OCI-LY7 (cell line): ENCODE results near the gene PITPNM1. TPM values are rescaled to one million over a fixed set of nuclear protein-coding genes. Genes with fewer than 3 reads are reported as not detected.
"Not testable (repeated sequence)": the region's sequence is repeated elsewhere in the genome, so short reads cannot be mapped to it uniquely, and the experiment has no call there.

Experiments used
- BruUV-seq: library from RNA; stranded (reverse); fragments of 400-500 nt; replicated peaks from 2 replicates; lab custom pipeline; 2021; lab: Mats Ljungman, UMichigan
- CTCF ChIA-PET: fragments of 300-600 bp; sonication (Branson Sonifier 250); formaldehyde crosslinking; loops from one replicate; lab custom pipeline; 2022; ENCODE audit warnings: antibody characterized with exemption; ENCODE audit not compliant: unreplicated experiment; lab: Charles Lee
- POLR2A ChIA-PET: fragments of 300-600 bp; sonication (Branson Sonifier 250); formaldehyde crosslinking; loops from one replicate; lab custom pipeline; 2022; ENCODE audit warnings: antibody characterized with exemption; lab: Charles Lee
- DNase-seq: peaks from one replicate; pipeline ENCODE4 v3.0.0-alpha.2; 2015; ENCODE audit warnings: low spot score
- H2AFZ ChIP-seq: fragments of 200-600 bp; sonication (generic), shearing (Covaris generic); 2 replicates; pipeline ENCODE4 v1.6.1; 2014; ENCODE audit warnings: mild to moderate bottlenecking, antibody characterized with exemption, low read length, moderate library complexity
- H3K27ac ChIP-seq: fragments of 200-600 bp; sonication (generic); 2 replicates; pipeline ENCODE4 v1.5.1; 2014; ENCODE audit warnings: mixed run types, low read depth, mild to moderate bottlenecking, moderate library complexity, low read length, inconsistent platforms; ENCODE audit not compliant: poor library complexity, severe bottlenecking
- H3K36me3 ChIP-seq: fragments of 200-600 bp; sonication (generic); 2 replicates; pipeline ENCODE4 v1.6.1; 2014; ENCODE audit warnings: mild to moderate bottlenecking, antibody characterized with exemption, low read length, moderate library complexity, mixed read lengths; ENCODE audit not compliant: insufficient read depth
- H3K4me1 ChIP-seq: fragments of 200-600 bp; sonication (generic); 2 replicates; pipeline ENCODE4 v1.5.1; 2014; ENCODE audit warnings: mild to moderate bottlenecking, low read length; ENCODE audit not compliant: insufficient read depth, poor library complexity, severe bottlenecking
- H3K4me2 ChIP-seq: fragments of 200-600 bp; sonication (generic); 2 replicates; pipeline ENCODE4 v1.6.1; 2014; ENCODE audit warnings: mild to moderate bottlenecking, low read length
- H3K4me3 ChIP-seq: fragments of 200-600 bp; sonication (generic); 2 replicates; pipeline ENCODE4 v1.5.1; 2014; ENCODE audit warnings: mild to moderate bottlenecking, low read depth, low read length; ENCODE audit not compliant: poor library complexity, severe bottlenecking
- H3K79me2 ChIP-seq: fragments of 200-600 bp; sonication (generic); 2 replicates; pipeline ENCODE4 v1.6.1; 2016; ENCODE audit warnings: low read depth, mild to moderate bottlenecking, low read length, moderate library complexity, mixed read lengths; ENCODE audit not compliant: insufficient read depth
- H3K9me2 ChIP-seq: fragments of 200-600 bp; sonication (generic); 2 replicates; pipeline ENCODE4 v1.6.1; 2016; ENCODE audit warnings: mild to moderate bottlenecking, low read length, mixed read lengths; ENCODE audit not compliant: insufficient read depth
- H3K9me3 ChIP-seq: fragments of 200-600 bp; sonication (generic); 2 replicates; pipeline ENCODE4 v1.6.1; 2014; ENCODE audit warnings: mild to moderate bottlenecking, mixed run types, low read length, mixed read lengths
- H4K20me1 ChIP-seq: fragments of 200-600 bp; sonication (generic); 2 replicates; pipeline ENCODE4 v1.6.1; 2014; ENCODE audit warnings: mild to moderate bottlenecking, antibody characterized with exemption, low read length, moderate library complexity, mixed read lengths; ENCODE audit not compliant: insufficient read depth
- CTCF ChIP-seq: fragments of 200-600 bp; sonication (generic); conservative IDR thresholded peaks from 2 replicates; pipeline ENCODE4 v1.5.1; 2014; ENCODE audit warnings: mild to moderate bottlenecking, antibody characterized with exemption, low read length, moderate library complexity, mixed read lengths
- intact Hi-C: fragments of 100-400 bp; cut with micrococcal nuclease; formaldehyde crosslinking; loops from one replicate; pipeline ENCODE4 v1.10.0; 2022; ENCODE audit not compliant: unreplicated experiment
- total RNA-seq, 2 experiments: library from RNA; depleted of rRNA in 1 of 2; stranded (reverse); fragments of >200 nt in 1 of 2; shearing (Covaris generic) in 1 of 2; gene quantifications; 2 replicates each; pipeline ENCODE4 v1.2.3, GENCODE V29; 2014 to 2022

The PITPNM1 gene
- total RNA-seq, 2 experiments from 2014 or later: 37.2 to 51.3 TPM

- peaks cover 28% of the 10 kb centered on the region; the same call in 1 of the 2 replicates for H3K79me2 ChIP-seq
- H3K4me1 ChIP-seq: peaks cover 44% of the 10 kb centered on the region
- H3K4me2 ChIP-seq: peak overlapping the region; percentile 95
- TF ChIP-seq CTCF: no peak
- peaks cover 5% of the 10 kb centered on the region for H3K36me3 ChIP-seq
- H3K27ac ChIP-seq: peak overlapping the region; percentile 87
- ChIA-PET CTCF (interaction anchor here (1.0 kb wide), 1 partner anchor 96 kb away, joined by 5 read pairs; no protein-coding TSS in a partner anchor), POLR2A (interaction anchor here (0.5 to 1.8 kb wide), 3 partner anchors 14 to 236 kb away, joined by 3 to 6 read pairs (median 3); no protein-coding TSS in a partner anchor)
- intact Hi-C loops: loop anchor here (5.0 kb wide), 1 partner anchor 130 kb away; the partner anchor contains the start of gene POLD4
- H3K9me2 ChIP-seq: no peaks in the 10 kb centered on the region
- H3K9me3 ChIP-seq: no peaks in the 10 kb centered on the region
- H3K4me3 ChIP-seq: peak overlapping the region; percentile 71
- H4K20me1 ChIP-seq: no peaks in the 10 kb centered on the region
- DNase-seq: no peak
- peak overlapping the region; percentile 71 for H2AFZ ChIP-seq
- BruUV-seq: TSS peak; percentile 96
Observed at GRCh38 chr11:67482275-67482826, 22.8 kb downstream of the PITPNM1 start.

- POLR2A ChIA-PET: interaction anchor here (0.6 kb wide), 1 partner anchor 866 kb away, joined by 5 read pairs; no protein-coding TSS in a partner anchor
- BruUV-seq, DNase-seq, H3K36me3 ChIP-seq, H3K9me2 ChIP-seq, H3K79me2 ChIP-seq, H3K4me3 ChIP-seq, CTCF ChIA-PET, H3K9me3 ChIP-seq, H3K4me2 ChIP-seq, H3K4me1 ChIP-seq, intact Hi-C loops, H3K27ac ChIP-seq, H2AFZ ChIP-seq, H4K20me1 ChIP-seq: not testable (repeated sequence)
Observed at GRCh38 chr11:67477344-67478050, 27.7 kb downstream of the PITPNM1 start.

GRCh38 chr11:67476692-67477091 is 28.5 kb downstream of the PITPNM1 start:
- H3K27ac ChIP-seq, H3K4me1 ChIP-seq, POLR2A ChIA-PET, DNase-seq, H3K79me2 ChIP-seq, H2AFZ ChIP-seq, H4K20me1 ChIP-seq, CTCF ChIA-PET, intact Hi-C loops, H3K4me2 ChIP-seq, H3K9me3 ChIP-seq, H3K36me3 ChIP-seq, H3K4me3 ChIP-seq, BruUV-seq, H3K9me2 ChIP-seq: not testable (repeated sequence)
